HTERT RPE-1 (cell line): Measurements from ENCODE around the gene ADARB1.

Source experiments
- in situ Hi-C: fragments of 300-500 bp; cut with MboI; formaldehyde crosslinking; loops from 4 replicates; pipeline ENCODE4 v1.14.3; 2020; ENCODE audit warnings: low sequenced_read_pairs

ADARB1 gene

GRCh38 chr21:45146801-45147200 is 72.4 kb downstream of the ADARB1 start:
- in situ Hi-C loops = no loop called here

GRCh38 chr21:45147473-45148315 is 73.3 kb downstream of the ADARB1 start:
- in situ Hi-C loops = no loop called here

GRCh38 chr21:45148316-45148990 is 74.1 kb downstream of the ADARB1 start:
- in situ Hi-C loops = no loop called here

GRCh38 chr21:45149021-45149420 is 74.6 kb downstream of the ADARB1 start:
- in situ Hi-C loops = no loop called here

- in situ Hi-C loops = no loop called here
These were observed 76.3 kb downstream of the ADARB1 start for GRCh38 chr21:45150638-45151131.

- in situ Hi-C loops = no loop called here
These were observed 77.2 kb downstream of the ADARB1 start for GRCh38 chr21:45151445-45152160.

GRCh38 chr21:45152265-45152746 is 77.9 kb downstream of the ADARB1 start:
- in situ Hi-C loops = no loop called here

- in situ Hi-C loops = no loop called here
These were observed 79.3 kb downstream of the ADARB1 start for GRCh38 chr21:45153358-45154318.

- in situ Hi-C loops = no loop called here
These were observed 80.4 kb downstream of the ADARB1 start for GRCh38 chr21:45154511-45155508.

GRCh38 chr21:45155910-45156309 is 81.5 kb downstream of the ADARB1 start:
- in situ Hi-C loops = no loop called here

- in situ Hi-C loops = no loop called here
These were observed 82.1 kb downstream of the ADARB1 start for GRCh38 chr21:45156459-45156858.

- in situ Hi-C loops = no loop called here
These were observed 83.6 kb downstream of the ADARB1 start for GRCh38 chr21:45157932-45158331.

GRCh38 chr21:45158491-45159423 is 84.4 kb downstream of the ADARB1 start:
- in situ Hi-C loops = no loop called here

GRCh38 chr21:45160198-45160597 is 85.8 kb downstream of the ADARB1 start:
- in situ Hi-C loops = no loop called here

- in situ Hi-C loops = no loop called here
These were observed 86.9 kb downstream of the ADARB1 start for GRCh38 chr21:45161038-45161945.

- in situ Hi-C loops = no loop called here
These were observed 87.7 kb downstream of the ADARB1 start for GRCh38 chr21:45162115-45162514.

GRCh38 chr21:45162809-45163208 is 88.4 kb downstream of the ADARB1 start:
- in situ Hi-C loops = no loop called here
